Measurements from ENCODE around the gene MRPS23.

The MRPS23 gene

GRCh38 chr17:57856792-57857620 is 7.2 kb upstream of the MRPS23 start:
- H3K27ac ChIP-seq (ENCODE audit: low read depth, low read length), result no peak overlapping the region
- H4K20me1 ChIP-seq (ENCODE audit: low read depth, low read length), result no peaks in the 10 kb centered on the region

GRCh38 chr17:57855391-57856035 is 5.7 kb upstream of the MRPS23 start:
- Histone ChIP-seq H3K79me2 (ENCODE audit: insufficient read depth, low read length) (no peaks in the 10 kb centered on the region), H3K9me2 (replicated peaks; ENCODE audit: insufficient read depth, low read length) (no peaks in the 10 kb centered on the region), H3K36me3 (ENCODE audit: low read length) (no peaks in the 10 kb centered on the region), H3K9me3 (ENCODE audit: insufficient read depth, low read length) (no peaks in the 10 kb centered on the region), H2AFZ (ENCODE audit: low read depth, low read length, severe bottlenecking) (no peak overlapping the region), H3F3A (ENCODE audit: insufficient read depth) (peaks cover 4% of the 10 kb centered on the region; the same call in 1 of the 2 replicates), H3K4me2 (ENCODE audit: low read depth, low read length, poor library complexity, severe bottlenecking) (no peak overlapping the region), H4K20me1 (ENCODE audit: low read depth, low read length) (no peaks in the 10 kb centered on the region), H3K4me3 (ENCODE audit: insufficient read depth, low read length, poor library complexity, severe bottlenecking) (no peak overlapping the region), H3K27me3 (ENCODE audit: low read length) (no peaks in the 10 kb centered on the region), H3K27ac (ENCODE audit: low read depth, low read length) (no peak overlapping the region), H3K9ac (ENCODE audit: low read length) (no peak overlapping the region)
- TF ChIP-seq EZH2phosphoT487 (conservative IDR thresholded peaks at IDR 0.05; ENCODE audit: low read length) (no peak), CTCF (IDR thresholded peaks at IDR 0.05; ENCODE audit: insufficient read depth, low read length, poor library complexity, severe bottlenecking) (no peak)

More at GRCh38 chr17:57856792-57857620, 7.2 kb upstream of the MRPS23 start:
- Histone ChIP-seq H3K9me2 (replicated peaks; ENCODE audit: insufficient read depth, low read length) (no peaks in the 10 kb centered on the region), H3K27me3 (ENCODE audit: low read length) (no peaks in the 10 kb centered on the region), H3K79me2 (ENCODE audit: insufficient read depth, low read length) (no peaks in the 10 kb centered on the region), H3K4me3 (ENCODE audit: insufficient read depth, low read length, poor library complexity, severe bottlenecking) (no peak overlapping the region), H3K4me2 (ENCODE audit: low read depth, low read length, poor library complexity, severe bottlenecking) (no peak overlapping the region), H3K9me3 (ENCODE audit: insufficient read depth, low read length) (no peaks in the 10 kb centered on the region), H2AFZ (ENCODE audit: low read depth, low read length, severe bottlenecking) (no peak overlapping the region), H3F3A (ENCODE audit: insufficient read depth) (no peaks in the 10 kb centered on the region), H3K36me3 (ENCODE audit: low read length) (no peaks in the 10 kb centered on the region), H3K9ac (ENCODE audit: low read length) (no peak overlapping the region)
- TF ChIP-seq CTCF (IDR thresholded peaks at IDR 0.05; ENCODE audit: insufficient read depth, low read length, poor library complexity, severe bottlenecking) (no peak), EZH2phosphoT487 (conservative IDR thresholded peaks at IDR 0.05; ENCODE audit: low read length) (no peak)

- peaks cover 4% of the 10 kb centered on the region; the same call in 1 of the 2 replicates for H3F3A ChIP-seq (ENCODE audit: insufficient read depth)
- no peak for TF ChIP-seq EZH2phosphoT487 (conservative IDR thresholded peaks at IDR 0.05; ENCODE audit: low read length)
- no peak for TF ChIP-seq CTCF (IDR thresholded peaks at IDR 0.05; ENCODE audit: insufficient read depth, low read length, poor library complexity, severe bottlenecking)
- no peak overlapping the region for H3K9ac ChIP-seq (ENCODE audit: low read length)
- no peaks in the 10 kb centered on the region for H3K27me3 ChIP-seq (ENCODE audit: low read length)
- H3K27ac ChIP-seq (ENCODE audit: low read depth, low read length), result no peak overlapping the region
- no peak overlapping the region for H3K4me2 ChIP-seq (ENCODE audit: low read depth, low read length, poor library complexity, severe bottlenecking)
- H3K9me3 ChIP-seq (ENCODE audit: insufficient read depth, low read length), result no peaks in the 10 kb centered on the region
- H3K9me2 ChIP-seq (replicated peaks; ENCODE audit: insufficient read depth, low read length), result no peaks in the 10 kb centered on the region
- peaks cover 11% of the 10 kb centered on the region for H3K79me2 ChIP-seq (ENCODE audit: insufficient read depth, low read length)
- no peaks in the 10 kb centered on the region for H3K36me3 ChIP-seq (ENCODE audit: low read length)
- H2AFZ ChIP-seq (ENCODE audit: low read depth, low read length, severe bottlenecking), result no peak overlapping the region
- no peaks in the 10 kb centered on the region for H4K20me1 ChIP-seq (ENCODE audit: low read depth, low read length)
- no peak overlapping the region for H3K4me3 ChIP-seq (ENCODE audit: insufficient read depth, low read length, poor library complexity, severe bottlenecking)
Observed at GRCh38 chr17:57853695-57854094, 3.9 kb upstream of the MRPS23 start.

Data from SU-DHL-6 (cell line).